Loucy (cell line): ENCODE measurements around the gene DNAJC8.

Experiments used
- H2AFZ ChIP-seq: fragments of 200-600 bp; sonication (generic); 2 replicates; pipeline ENCODE4 v1.6.0; 2016; ENCODE audit warnings: antibody characterized with exemption, mild to moderate bottlenecking, low read length, moderate library complexity
- H3F3A ChIP-seq: fragments of 200-600 bp; 2 replicates; pipeline ENCODE4 v1.6.0; 2016; ENCODE audit warnings: antibody characterized with exemption, low read depth, mild to moderate bottlenecking
- H3K27me3 ChIP-seq: fragments of 200-600 bp; sonication (generic); 2 replicates; pipeline ENCODE4 v1.6.1; 2014; ENCODE audit warnings: low read length, mild to moderate bottlenecking; ENCODE audit not compliant: insufficient read depth, poor library complexity, severe bottlenecking
- H3K36me3 ChIP-seq: fragments of 200-600 bp; sonication (generic); 2 replicates; pipeline ENCODE4 v1.6.1; 2016; ENCODE audit warnings: low read length; ENCODE audit not compliant: insufficient read depth
- H3K4me1 ChIP-seq: fragments of 200-600 bp; sonication (generic); 2 replicates; pipeline ENCODE4 v1.5.1; 2014; ENCODE audit warnings: low read length, mild to moderate bottlenecking; ENCODE audit not compliant: insufficient read depth, poor library complexity, severe bottlenecking
- H3K4me2 ChIP-seq: fragments of 200-600 bp; sonication (generic); 2 replicates; pipeline ENCODE4 v1.6.0; 2014; ENCODE audit warnings: antibody characterized with exemption, low read length, low read depth, mild to moderate bottlenecking; ENCODE audit not compliant: poor library complexity, severe bottlenecking
- H3K4me3 ChIP-seq: fragments of 200-600 bp; sonication (generic); 2 replicates; pipeline ENCODE4 v1.5.1; 2014; ENCODE audit warnings: low read length, mild to moderate bottlenecking, mixed read lengths; ENCODE audit not compliant: poor library complexity, severe bottlenecking
- H3K79me2 ChIP-seq: fragments of 200-600 bp; sonication (generic); 2 replicates; pipeline ENCODE4 v1.6.1; 2014; ENCODE audit warnings: low read length; ENCODE audit not compliant: insufficient read depth
- H3K9ac ChIP-seq: fragments of 200-600 bp; sonication (generic); 2 replicates; pipeline ENCODE4 v1.6.0; 2014; ENCODE audit warnings: mild to moderate bottlenecking, low read depth, low read length, moderate library complexity; ENCODE audit not compliant: poor library complexity, severe bottlenecking
- H3K9me2 ChIP-seq: fragments of 200-600 bp; sonication (generic); replicated peaks from 2 replicates; pipeline ENCODE4 v1.6.1; 2016; ENCODE audit warnings: low read depth, low read length, mixed read lengths
- H3K9me3 ChIP-seq: fragments of 200-600 bp; sonication (generic); 2 replicates; pipeline ENCODE4 v1.6.1; 2014; ENCODE audit warnings: mild to moderate bottlenecking, antibody characterized with exemption, low read length, low read depth; ENCODE audit not compliant: insufficient read depth
- H4K20me1 ChIP-seq: fragments of 200-600 bp; sonication (generic); 2 replicates; pipeline ENCODE4 v1.6.0; 2014; ENCODE audit warnings: antibody characterized with exemption, low read length, mild to moderate bottlenecking; ENCODE audit not compliant: insufficient read depth, poor library complexity, severe bottlenecking
- CTCF ChIP-seq: fragments of 200-600 bp; sonication (generic); conservative IDR thresholded peaks from 2 replicates; pipeline ENCODE4 v1.5.1; 2014; ENCODE audit warnings: mild to moderate bottlenecking, antibody characterized with exemption, low read length
- EZH2phosphoT487 ChIP-seq: fragments of 200-600 bp; IDR thresholded peaks from 2 replicates; pipeline ENCODE4 v1.6.1; 2018; ENCODE audit warnings: antibody characterized with exemption, mild to moderate bottlenecking, moderate library complexity, borderline replicate concordance

Gene DNAJC8

DNA sequence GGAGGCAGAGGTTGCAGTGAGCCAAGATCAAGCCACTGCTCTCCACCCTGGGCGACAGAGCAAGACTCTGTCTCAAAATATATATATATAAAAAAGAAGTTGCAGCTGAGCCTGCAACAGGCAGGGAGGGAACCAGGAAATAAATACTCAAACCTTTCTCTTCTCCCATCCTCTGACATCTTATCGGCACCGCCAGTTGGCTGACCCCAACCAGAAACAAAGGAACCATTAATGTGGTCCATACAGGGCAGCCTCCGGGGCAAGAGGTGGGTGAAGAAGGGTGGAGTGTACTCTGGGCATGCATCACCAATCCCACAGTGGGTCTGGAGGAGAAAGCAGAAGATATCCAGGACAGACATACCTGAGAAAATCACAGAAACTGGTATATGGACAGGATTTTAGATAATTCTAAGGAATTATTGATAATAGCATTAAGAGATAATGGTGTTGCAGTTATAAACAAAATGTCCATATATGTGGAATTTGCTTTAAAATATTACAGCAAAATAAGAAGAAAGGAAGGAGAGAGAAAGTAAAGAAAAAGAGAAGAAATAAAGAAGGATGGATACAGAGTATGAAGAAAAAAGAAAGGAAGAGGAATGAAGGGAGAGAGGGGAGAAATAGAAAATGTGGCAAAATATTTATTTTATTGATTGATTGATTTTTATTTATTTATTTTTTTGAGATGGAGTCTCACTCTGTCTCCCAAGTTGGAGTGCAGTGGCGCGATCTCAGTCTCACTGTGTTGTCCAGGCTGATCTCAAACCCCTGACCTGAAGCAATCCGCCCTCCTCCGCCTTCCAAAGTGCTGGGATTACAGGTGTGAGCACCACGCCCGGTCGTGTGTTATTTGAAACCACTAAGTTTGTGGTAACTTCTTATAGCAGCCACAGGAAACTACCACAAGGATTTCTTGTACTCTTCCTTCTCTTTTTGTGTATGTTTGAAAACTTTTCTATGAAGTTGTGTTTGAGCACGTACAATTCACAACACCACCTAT, 52.2 kb downstream of the DNAJC8 start:
- Histone ChIP-seq H3K36me3 (no peaks in the 10 kb centered on the region), H2AFZ (no peak overlapping the region), H3K27me3 (no peaks in the 10 kb centered on the region), H3K4me1 (peaks cover 17% of the 10 kb centered on the region), H3K79me2 (no peaks in the 10 kb centered on the region), H3F3A (no peaks in the 10 kb centered on the region), H3K4me2 (no peak overlapping the region), H3K9ac (no peak overlapping the region), H3K9me2 (no peaks in the 10 kb centered on the region), H3K9me3 (no peaks in the 10 kb centered on the region), H4K20me1 (no peaks in the 10 kb centered on the region), H3K4me3 (no peak overlapping the region)
- TF ChIP-seq CTCF (no peak), EZH2phosphoT487 (no peak)

- no peaks in the 10 kb centered on the region for H3K27me3 ChIP-seq
- TF ChIP-seq EZH2phosphoT487: no peak
- no peak for TF ChIP-seq CTCF
- no peaks in the 10 kb centered on the region for H3K36me3 ChIP-seq
- no peaks in the 10 kb centered on the region for H3F3A ChIP-seq
- H2AFZ ChIP-seq: no peak overlapping the region
- peaks cover 17% of the 10 kb centered on the region for H3K4me1 ChIP-seq
- no peaks in the 10 kb centered on the region for H3K9me3 ChIP-seq
- no peak overlapping the region for H3K9ac ChIP-seq
- H3K4me3 ChIP-seq: no peak overlapping the region
- H3K79me2 ChIP-seq: no peaks in the 10 kb centered on the region
- no peaks in the 10 kb centered on the region for H3K9me2 ChIP-seq
- no peaks in the 10 kb centered on the region for H4K20me1 ChIP-seq
- no peak overlapping the region for H3K4me2 ChIP-seq
Measured at GRCh38 chr1:28178690-28179485, 53.9 kb downstream of the DNAJC8 start.

- H3K4me2 ChIP-seq: peak within 1 kb of the TSS; percentile 13
- H3K9ac ChIP-seq: no peak within 1 kb of the TSS
- H4K20me1 ChIP-seq: no peaks in the 10 kb centered on the region
- H3K27me3 ChIP-seq: no peaks in the 10 kb centered on the region
- no peaks in the 10 kb centered on the region for H3K79me2 ChIP-seq
- no peaks in the 10 kb centered on the region for H3K9me3 ChIP-seq
- 0 out of 2 replicates have a peak, but pooled peaks cover 4% of the 10 kb centered on the region for H3F3A ChIP-seq
- H3K4me3 ChIP-seq: no peak within 1 kb of the TSS
- no peak within 1 kb of the TSS for H2AFZ ChIP-seq
- no peak for TF ChIP-seq CTCF
- TF ChIP-seq EZH2phosphoT487: no peak
- H3K9me2 ChIP-seq: no peaks in the 10 kb centered on the region
- H3K36me3 ChIP-seq: no peaks in the 10 kb centered on the region
- peaks cover 35% of the 10 kb centered on the region for H3K4me1 ChIP-seq
Measured at GRCh38 chr1:28176492-28177470, 56.0 kb downstream of the DNAJC8 start, which contains the start of gene PTAFR. Gene PTAFR, minus strand, starts transcription at chr1:28176690. Its CDS starts 25,669 bp downstream, at chr1:28151021.
